Central memory CD8-positive, alpha-beta T cell (primary cell): Measurements from ENCODE around the gene HMCN2.

ENCODE experiments used
- ATAC-seq: fragments of 150-1000 bp; cut with Tn5 transposase; replicated peaks from 2 replicates; pipeline ENCODE4 v1.10.0; 2022; ENCODE audit warnings: mild to moderate bottlenecking, moderate FRiP score, moderate number of reproducible peaks; ENCODE audit not compliant: poor library complexity, severe bottlenecking; ENCODE audit errors: extremely low read depth
- DNase-seq, 2 donors: peaks; one replicate each; pipeline ENCODE4 v3.0.0; 2021; ENCODE audit warnings: low spot score in 2 of 2
- H3K27ac Mint-ChIP-seq: one replicate; pipeline ENCODE4 v1.8.0; 2022; ENCODE audit warnings: low read depth, mild to moderate bottlenecking, moderate library complexity, mixed read lengths
- H3K27me3 Mint-ChIP-seq: one replicate; pipeline ENCODE4 v1.8.0; 2022; ENCODE audit warnings: mixed read lengths
- H3K36me3 Mint-ChIP-seq: one replicate; pipeline ENCODE4 v1.8.0; 2022; ENCODE audit warnings: mild to moderate bottlenecking, moderate library complexity, mixed read lengths; ENCODE audit not compliant: insufficient read depth
- H3K4me1 Mint-ChIP-seq: one replicate; pipeline ENCODE4 v1.8.0; 2022; ENCODE audit warnings: mixed read lengths
- H3K4me3 Mint-ChIP-seq: one replicate; pipeline ENCODE4 v1.8.0; 2022; ENCODE audit warnings: mild to moderate bottlenecking, moderate library complexity, mixed read lengths
- H3K9me3 Mint-ChIP-seq: one replicate; pipeline ENCODE4 v1.8.0; 2022; ENCODE audit warnings: mixed read lengths

Gene HMCN2

DNA sequence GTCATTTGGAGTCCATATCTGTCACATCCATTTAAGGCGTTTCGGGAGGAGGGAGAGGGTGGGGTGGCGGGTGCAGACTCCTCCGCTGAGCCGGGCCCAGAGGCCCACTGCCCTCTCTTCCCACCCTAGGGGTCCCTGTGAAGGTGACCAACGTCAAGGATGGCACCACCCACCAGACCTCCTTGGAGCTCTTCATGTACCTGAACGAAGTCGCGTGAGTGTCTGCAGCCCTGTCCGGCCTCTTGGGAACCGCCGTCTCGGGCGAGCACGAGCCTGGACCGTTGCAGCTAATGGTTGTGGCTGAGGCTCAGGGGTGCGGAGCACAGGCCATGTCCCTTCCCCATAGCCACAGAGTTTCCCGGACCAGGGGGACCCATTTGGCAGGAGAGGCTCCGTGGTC, 214.0 kb downstream of the HMCN2 start:
- H3K27ac Mint-ChIP-seq: no peak overlapping the region
- peaks cover 29% of the 10 kb centered on the region for H3K27me3 Mint-ChIP-seq
- H3K4me3 Mint-ChIP-seq: no peak overlapping the region
- ATAC-seq (no peak), DNase-seq (no peak)
- H3K9me3 Mint-ChIP-seq: no peaks in the 10 kb centered on the region
- no peaks in the 10 kb centered on the region for H3K4me1 Mint-ChIP-seq
- peaks cover 2% of the 10 kb centered on the region for H3K36me3 Mint-ChIP-seq

DNA sequence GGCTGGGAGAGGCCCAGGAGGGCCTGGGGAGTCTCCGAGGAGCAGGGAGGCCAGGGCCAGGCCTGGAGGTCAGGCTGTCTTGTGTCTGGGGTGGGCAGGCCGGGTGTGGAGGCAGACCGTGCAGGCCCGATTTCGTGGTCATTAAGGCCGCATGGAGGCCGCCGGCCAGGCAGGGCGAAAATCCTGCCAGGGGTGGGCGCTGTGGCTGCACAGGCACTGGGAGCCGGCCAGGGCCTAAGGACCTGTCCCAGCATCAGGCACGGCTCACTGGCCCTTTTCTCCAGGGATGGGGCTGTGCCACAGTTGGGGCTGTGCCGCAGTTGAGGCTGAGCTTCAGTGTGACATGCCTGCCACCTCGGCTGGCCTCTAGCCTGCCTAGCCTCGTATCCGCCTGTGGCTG, 215.1 kb downstream of the HMCN2 start:
- no peak overlapping the region for H3K4me3 Mint-ChIP-seq
- no peak for ATAC-seq
- peaks cover 2% of the 10 kb centered on the region for H3K36me3 Mint-ChIP-seq
- H3K9me3 Mint-ChIP-seq: no peaks in the 10 kb centered on the region
- no peaks in the 10 kb centered on the region for H3K4me1 Mint-ChIP-seq
- peaks cover 30% of the 10 kb centered on the region for H3K27me3 Mint-ChIP-seq
- DNase-seq: no peak
- H3K27ac Mint-ChIP-seq: no peak overlapping the region

GRCh38 chr9:130482463-130482862, 216.9 kb downstream of the HMCN2 start:
- no peaks in the 10 kb centered on the region for H3K4me1 Mint-ChIP-seq
- no peak for DNase-seq
- peaks cover 30% of the 10 kb centered on the region for H3K27me3 Mint-ChIP-seq
- H3K9me3 Mint-ChIP-seq: no peaks in the 10 kb centered on the region
- no peak for ATAC-seq
- H3K27ac Mint-ChIP-seq: no peak overlapping the region
- peaks cover 2% of the 10 kb centered on the region for H3K36me3 Mint-ChIP-seq
- H3K4me3 Mint-ChIP-seq: no peak overlapping the region

DNA sequence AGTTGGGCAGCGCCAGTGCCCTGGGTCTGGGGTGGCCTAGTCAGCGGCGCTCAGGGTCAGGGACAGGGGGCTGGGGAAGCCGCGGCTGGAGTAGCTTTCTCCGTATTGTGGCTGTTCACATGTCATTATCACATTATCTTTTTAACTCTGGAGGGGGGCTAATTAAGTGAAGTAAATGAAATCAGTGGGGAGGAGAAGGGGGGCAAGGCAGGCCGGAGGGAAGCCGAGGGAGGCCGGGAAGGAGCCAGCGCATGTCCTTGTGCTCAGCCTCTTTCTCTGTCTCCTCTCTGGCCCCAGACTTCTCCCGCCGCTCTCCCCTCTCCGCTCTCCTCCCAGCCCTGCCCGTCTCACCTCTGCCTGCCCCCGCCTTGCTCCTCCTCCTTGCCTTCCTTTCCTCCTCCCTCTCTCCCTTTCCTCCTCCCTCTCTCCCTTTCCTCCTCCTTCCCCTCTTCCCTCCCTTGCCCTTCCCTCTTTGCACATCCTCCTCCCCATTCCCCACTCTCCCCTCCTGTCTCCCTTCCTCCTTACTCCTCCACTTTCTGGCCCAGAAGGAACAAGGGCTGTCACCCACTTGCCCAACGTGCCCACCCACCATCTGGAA, 217.9 kb downstream of the HMCN2 start:
- no peaks in the 10 kb centered on the region for H3K9me3 Mint-ChIP-seq
- no peak for ATAC-seq
- H3K27me3 Mint-ChIP-seq: peaks cover 30% of the 10 kb centered on the region
- H3K27ac Mint-ChIP-seq: no peak overlapping the region
- H3K4me1 Mint-ChIP-seq: no peaks in the 10 kb centered on the region
- H3K36me3 Mint-ChIP-seq: peaks cover 2% of the 10 kb centered on the region
- DNase-seq: no peak
- H3K4me3 Mint-ChIP-seq: no peak overlapping the region
